MM.1S (cell line): ENCODE results near the gene ETNPPL.

Source experiments
- DNase-seq: peaks from one replicate; pipeline ENCODE4 v3.0.0-alpha.2; 2015
- H2AFZ ChIP-seq: fragments of 300-600 bp; sonication (generic); 2 replicates; pipeline ENCODE4 v1.6.0; 2016; ENCODE audit warnings: antibody characterized with exemption, low read length
- H3F3A ChIP-seq: fragments of 300-600 bp; sonication (generic); 2 replicates; pipeline ENCODE4 v1.6.1; 2016; ENCODE audit warnings: mild to moderate bottlenecking, antibody characterized with exemption, low read length, moderate library complexity, mixed read lengths; ENCODE audit not compliant: insufficient read depth
- H3K27ac ChIP-seq: fragments of 300-600 bp; sonication (generic); 2 replicates; pipeline ENCODE4 v1.5.1; 2016; ENCODE audit warnings: mild to moderate bottlenecking, low read length
- H3K27me3 ChIP-seq: fragments of 300-600 bp; sonication (generic); replicated peaks from 2 replicates; pipeline ENCODE4 v1.6.0; 2016; ENCODE audit warnings: low read length; ENCODE audit not compliant: insufficient read depth
- H3K36me3 ChIP-seq: fragments of 300-600 bp; sonication (generic); replicated peaks from 2 replicates; pipeline ENCODE4 v1.6.1; 2016; ENCODE audit warnings: mild to moderate bottlenecking, low read length, mixed read lengths; ENCODE audit not compliant: insufficient read depth
- H3K4me1 ChIP-seq: fragments of 300-600 bp; sonication (generic); 2 replicates; pipeline ENCODE4 v1.6.1; 2016; ENCODE audit warnings: low read length, mixed read lengths
- H3K4me2 ChIP-seq: fragments of 300-600 bp; sonication (generic); 2 replicates; pipeline ENCODE4 v1.6.0; 2016; ENCODE audit warnings: low read depth, low read length
- H3K4me3 ChIP-seq: fragments of 300-600 bp; sonication (generic); 2 replicates; pipeline ENCODE4 v1.5.1; 2016; ENCODE audit warnings: low read length, mixed read lengths
- H3K79me2 ChIP-seq: fragments of 300-600 bp; sonication (generic); 2 replicates; pipeline ENCODE4 v1.6.1; 2016; ENCODE audit warnings: mixed run types, low read length, mixed read lengths
- H3K9ac ChIP-seq: fragments of 300-600 bp; sonication (generic); 2 replicates; pipeline ENCODE4 v1.6.1; 2016; ENCODE audit warnings: low read length, mixed read lengths
- H3K9me2 ChIP-seq: fragments of 300-600 bp; sonication (generic); replicated peaks from 2 replicates; pipeline ENCODE4 v1.6.1; 2016; ENCODE audit warnings: mild to moderate bottlenecking, low read length, mixed read lengths; ENCODE audit not compliant: insufficient read depth
- H3K9me3 ChIP-seq: fragments of 300-600 bp; sonication (generic); replicated peaks from 2 replicates; pipeline ENCODE4 v1.6.1; 2016; ENCODE audit warnings: mild to moderate bottlenecking, low read length, mixed read lengths; ENCODE audit not compliant: insufficient read depth
- H4K20me1 ChIP-seq: fragments of 300-600 bp; sonication (generic); 2 replicates; pipeline ENCODE4 v1.6.1; 2016; ENCODE audit warnings: mild to moderate bottlenecking, low read length, moderate library complexity, mixed read lengths; ENCODE audit not compliant: insufficient read depth
- EZH2 ChIP-seq: fragments of 300-600 bp; sonication (generic); optimal IDR thresholded peaks from 2 replicates; pipeline ENCODE3; 2017; ENCODE audit warnings: low read depth, mild to moderate bottlenecking, antibody characterized with exemption, low read length, mixed read lengths
- EZH2phosphoT487 ChIP-seq: fragments of 300-600 bp; sonication (generic); IDR thresholded peaks from 2 replicates; pipeline ENCODE4 v1.6.1; 2018; ENCODE audit warnings: antibody characterized with exemption, low read length
- TF ChIP-seq, protein P1 (sequence below): fragments of 300-600 bp; sonication (generic); IDR thresholded peaks from 2 replicates; pipeline ENCODE4 v1.5.1; 2016; ENCODE audit warnings: antibody characterized with exemption, low read length, mixed read lengths

Gene ETNPPL

DNA sequence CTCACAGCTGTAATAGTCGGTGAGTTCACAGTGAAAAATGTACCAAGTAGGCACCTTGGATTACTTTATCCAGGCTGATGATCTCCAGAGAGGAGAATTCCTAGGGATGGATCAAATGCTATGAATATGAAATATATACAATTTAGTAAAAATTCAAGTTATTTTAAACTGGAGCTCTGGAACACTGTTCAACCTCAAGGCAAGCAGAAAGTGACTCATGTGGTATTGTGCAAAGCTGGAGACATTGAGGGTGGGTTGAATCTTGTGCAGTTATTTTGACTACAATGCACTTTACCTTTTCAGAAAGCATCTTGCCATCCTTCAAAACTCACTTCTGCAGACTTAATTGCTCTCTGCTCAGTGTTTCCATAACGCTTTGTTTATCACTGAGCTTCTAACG is 69.0 kb downstream of the ETNPPL start:
- no peak overlapping the region for H3K9ac ChIP-seq
- H3K4me2 ChIP-seq, result no peak overlapping the region
- no peaks in the 10 kb centered on the region for H4K20me1 ChIP-seq
- H3F3A ChIP-seq, result no peaks in the 10 kb centered on the region
- no peaks in the 10 kb centered on the region for H3K9me2 ChIP-seq
- no peak overlapping the region for H3K27ac ChIP-seq
- peaks cover 25% of the 10 kb centered on the region for H3K4me1 ChIP-seq
- TF ChIP-seq EZH2phosphoT487 (no peak), EZH2 (no peak)
- TF ChIP-seq, protein P1, sequence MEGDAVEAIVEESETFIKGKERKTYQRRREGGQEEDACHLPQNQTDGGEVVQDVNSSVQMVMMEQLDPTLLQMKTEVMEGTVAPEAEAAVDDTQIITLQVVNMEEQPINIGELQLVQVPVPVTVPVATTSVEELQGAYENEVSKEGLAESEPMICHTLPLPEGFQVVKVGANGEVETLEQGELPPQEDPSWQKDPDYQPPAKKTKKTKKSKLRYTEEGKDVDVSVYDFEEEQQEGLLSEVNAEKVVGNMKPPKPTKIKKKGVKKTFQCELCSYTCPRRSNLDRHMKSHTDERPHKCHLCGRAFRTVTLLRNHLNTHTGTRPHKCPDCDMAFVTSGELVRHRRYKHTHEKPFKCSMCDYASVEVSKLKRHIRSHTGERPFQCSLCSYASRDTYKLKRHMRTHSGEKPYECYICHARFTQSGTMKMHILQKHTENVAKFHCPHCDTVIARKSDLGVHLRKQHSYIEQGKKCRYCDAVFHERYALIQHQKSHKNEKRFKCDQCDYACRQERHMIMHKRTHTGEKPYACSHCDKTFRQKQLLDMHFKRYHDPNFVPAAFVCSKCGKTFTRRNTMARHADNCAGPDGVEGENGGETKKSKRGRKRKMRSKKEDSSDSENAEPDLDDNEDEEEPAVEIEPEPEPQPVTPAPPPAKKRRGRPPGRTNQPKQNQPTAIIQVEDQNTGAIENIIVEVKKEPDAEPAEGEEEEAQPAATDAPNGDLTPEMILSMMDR, result no peak
- H3K79me2 ChIP-seq, result no peaks in the 10 kb centered on the region
- no peaks in the 10 kb centered on the region for H3K36me3 ChIP-seq
- H2AFZ ChIP-seq, result no peak overlapping the region
- no peak overlapping the region for H3K4me3 ChIP-seq
- H3K9me3 ChIP-seq, result no peaks in the 10 kb centered on the region
- DNase-seq, result no peak
- no peaks in the 10 kb centered on the region for H3K27me3 ChIP-seq

GRCh38 chr4:108693211-108693610 is 69.6 kb downstream of the ETNPPL start:
- Histone ChIP-seq H3K9ac (no peak overlapping the region), H3K36me3 (no peaks in the 10 kb centered on the region), H3K27me3 (no peaks in the 10 kb centered on the region), H3K4me2 (no peak overlapping the region), H3F3A (no peaks in the 10 kb centered on the region), H3K79me2 (no peaks in the 10 kb centered on the region), H4K20me1 (no peaks in the 10 kb centered on the region), H3K4me3 (no peak overlapping the region), H3K4me1 (peaks cover 19% of the 10 kb centered on the region), H3K27ac (no peak overlapping the region), H3K9me3 (no peaks in the 10 kb centered on the region), H3K9me2 (no peaks in the 10 kb centered on the region), H2AFZ (no peak overlapping the region)
- DNase-seq, result no peak
- TF ChIP-seq EZH2, result no peak
